Mammary epithelial cell (primary cell): ENCODE measurements around the gene PACSIN1.

Source experiments
- EZH2 ChIP-seq: IDR thresholded peaks from 2 replicates; pipeline ENCODE4 v1.6.1; 2012; ENCODE audit warnings: low read length, inconsistent platforms, borderline replicate concordance
- TF ChIP-seq, protein P1 (sequence below), 2 donors: IDR thresholded peaks in 1 of 2; conservative IDR thresholded peaks in 1 of 2; 2 replicates each; pipeline ENCODE4 v1.5.1; 2011 to 2012; ENCODE audit warnings: inconsistent platforms in 2 of 2, low read length in 2 of 2, mild to moderate bottlenecking in 2 of 2, control low read depth in 1 of 2, low read depth in 1 of 2; ENCODE audit not compliant: insufficient read depth in 1 of 2; ENCODE audit errors: extremely low read depth in 1 of 2

DNA sequence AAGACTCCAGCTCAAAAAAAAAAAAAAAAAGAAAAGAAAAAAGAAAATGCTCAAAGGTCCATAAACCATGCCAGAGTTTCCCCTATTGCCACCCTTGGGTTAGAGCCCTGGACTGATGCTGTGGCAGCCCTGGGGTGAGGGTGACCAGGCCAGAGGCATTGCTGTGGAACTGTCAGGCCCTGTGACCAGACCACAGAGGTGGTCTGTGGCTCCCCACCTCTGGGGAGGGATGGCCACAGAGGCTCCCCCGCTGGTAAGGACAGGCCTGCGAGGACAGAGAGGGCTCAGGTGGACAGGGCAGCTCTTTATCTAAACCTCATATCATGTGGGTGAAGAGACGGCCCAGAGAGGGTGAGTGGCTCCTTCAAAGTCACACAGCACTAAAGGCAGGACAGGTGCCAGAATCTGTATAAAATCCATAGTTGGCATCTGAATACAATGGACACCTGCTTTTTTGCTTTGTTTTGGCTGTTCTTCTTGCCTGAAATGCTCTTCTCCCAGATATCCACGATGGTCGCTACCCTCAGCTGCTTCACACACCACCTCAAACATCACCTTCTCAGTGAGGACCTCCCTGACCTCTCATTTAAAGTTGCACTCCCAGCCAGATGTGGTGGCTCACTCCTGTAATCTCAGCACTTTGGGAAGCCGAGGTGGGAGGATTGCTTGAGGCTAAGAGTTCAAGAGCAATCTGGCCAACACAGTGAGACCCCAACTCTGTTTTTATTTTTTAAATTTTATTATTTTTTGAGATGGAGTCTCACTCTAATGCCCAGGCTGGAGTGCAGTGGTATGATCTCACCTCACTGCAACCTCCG is 112.8 kb downstream of the PACSIN1 start:
- TF ChIP-seq, protein P1, sequence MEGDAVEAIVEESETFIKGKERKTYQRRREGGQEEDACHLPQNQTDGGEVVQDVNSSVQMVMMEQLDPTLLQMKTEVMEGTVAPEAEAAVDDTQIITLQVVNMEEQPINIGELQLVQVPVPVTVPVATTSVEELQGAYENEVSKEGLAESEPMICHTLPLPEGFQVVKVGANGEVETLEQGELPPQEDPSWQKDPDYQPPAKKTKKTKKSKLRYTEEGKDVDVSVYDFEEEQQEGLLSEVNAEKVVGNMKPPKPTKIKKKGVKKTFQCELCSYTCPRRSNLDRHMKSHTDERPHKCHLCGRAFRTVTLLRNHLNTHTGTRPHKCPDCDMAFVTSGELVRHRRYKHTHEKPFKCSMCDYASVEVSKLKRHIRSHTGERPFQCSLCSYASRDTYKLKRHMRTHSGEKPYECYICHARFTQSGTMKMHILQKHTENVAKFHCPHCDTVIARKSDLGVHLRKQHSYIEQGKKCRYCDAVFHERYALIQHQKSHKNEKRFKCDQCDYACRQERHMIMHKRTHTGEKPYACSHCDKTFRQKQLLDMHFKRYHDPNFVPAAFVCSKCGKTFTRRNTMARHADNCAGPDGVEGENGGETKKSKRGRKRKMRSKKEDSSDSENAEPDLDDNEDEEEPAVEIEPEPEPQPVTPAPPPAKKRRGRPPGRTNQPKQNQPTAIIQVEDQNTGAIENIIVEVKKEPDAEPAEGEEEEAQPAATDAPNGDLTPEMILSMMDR (conservative IDR thresholded peaks at IDR 0.05 in 1 of 2, IDR thresholded peaks at IDR 0.05 in 1 of 2; ENCODE audit: extremely low read depth in 1 of 2, insufficient read depth in 1 of 2, low read depth in 1 of 2, low read length in 2 of 2): no peak
- TF ChIP-seq EZH2: no peak
